ENCODE data around the gene SLC6A19. TPM values are rescaled to one million over a fixed set of nuclear protein-coding genes. Genes with fewer than 3 reads are reported as not detected.
A peak's percentile ranks its signal among the peaks of the same experiment; 100 is the strongest.
"Not testable (repeated sequence)": the region's sequence is repeated elsewhere in the genome, so short reads cannot be mapped to it uniquely, and the experiment has no call there.

Gene SLC6A19
- total and polyA plus RNA-seq, 2 experiments from 2014 or later: 0.09 to 0.32 TPM

- Histone ChIP-seq H3K9me3 (ENCODE audit: low read depth) (no peaks in the 10 kb centered on the region), H3K4me1 (ENCODE audit: low read depth) (no peaks in the 10 kb centered on the region), H3K4me3 (peak overlapping the region; percentile 12), H3K27ac (no peak overlapping the region), H3K36me3 (no peaks in the 10 kb centered on the region), H3K27me3 (peaks cover 67% of the 10 kb centered on the region)
- no peak for DNase-seq (ENCODE audit: low read depth in 1 of 2, low spot score in 1 of 2)
- no peak for TF ChIP-seq CTCF (IDR thresholded peaks at IDR 0.05; ENCODE audit: low read depth, low read length)
Observed at GRCh38 chr5:1156033-1156753, 45.2 kb upstream of the SLC6A19 start.

- no peaks in the 10 kb centered on the region for H3K4me1 ChIP-seq (ENCODE audit: low read depth)
- no peak for TF ChIP-seq CTCF (IDR thresholded peaks at IDR 0.05; ENCODE audit: low read depth, low read length)
- no peak for DNase-seq (ENCODE audit: low read depth in 1 of 2, low spot score in 1 of 2)
- H3K4me3 ChIP-seq: no peak overlapping the region
- no peaks in the 10 kb centered on the region for H3K9me3 ChIP-seq (ENCODE audit: low read depth)
- H3K36me3 ChIP-seq: no peaks in the 10 kb centered on the region
- no peak overlapping the region for H3K27ac ChIP-seq
- peaks cover 67% of the 10 kb centered on the region for H3K27me3 ChIP-seq
Observed at GRCh38 chr5:1156754-1157460, 44.5 kb upstream of the SLC6A19 start.

GRCh38 chr5:1157461-1157986 is 43.9 kb upstream of the SLC6A19 start:
- H3K9me3 ChIP-seq (ENCODE audit: low read depth); H3K27ac ChIP-seq; H3K36me3 ChIP-seq; H3K4me1 ChIP-seq (ENCODE audit: low read depth); H3K4me3 ChIP-seq; DNase-seq (ENCODE audit: low read depth in 1 of 2, low spot score in 1 of 2): not testable (repeated sequence)
- peaks cover 62% of the 10 kb centered on the region for H3K27me3 ChIP-seq

GRCh38 chr5:1158647-1159340 is 42.6 kb upstream of the SLC6A19 start:
- H3K4me3 ChIP-seq: no peak overlapping the region
- no peaks in the 10 kb centered on the region for H3K36me3 ChIP-seq
- H3K9me3 ChIP-seq (ENCODE audit: low read depth): no peaks in the 10 kb centered on the region
- peaks cover 49% of the 10 kb centered on the region for H3K27me3 ChIP-seq
- H3K27ac ChIP-seq: no peak overlapping the region
- H3K4me1 ChIP-seq (ENCODE audit: low read depth): no peaks in the 10 kb centered on the region
- no peak for TF ChIP-seq CTCF (IDR thresholded peaks at IDR 0.05; ENCODE audit: low read depth, low read length)
- no peak for DNase-seq (ENCODE audit: low read depth in 1 of 2, low spot score in 1 of 2)

- H3K27me3 ChIP-seq: peaks cover 44% of the 10 kb centered on the region
- DNase-seq (ENCODE audit: low read depth in 1 of 2, low spot score in 1 of 2): no peak
- no peak for TF ChIP-seq CTCF (IDR thresholded peaks at IDR 0.05; ENCODE audit: low read depth, low read length)
Observed at GRCh38 chr5:1159341-1159675, 42.1 kb upstream of the SLC6A19 start.

More at GRCh38 chr5:1159341-1159675, 42.1 kb upstream of the SLC6A19 start:
- Histone ChIP-seq H3K4me1 (ENCODE audit: low read depth) (no peaks in the 10 kb centered on the region), H3K4me3 (no peak overlapping the region), H3K9me3 (ENCODE audit: low read depth) (no peaks in the 10 kb centered on the region), H3K36me3 (no peaks in the 10 kb centered on the region), H3K27ac (no peak overlapping the region)

All from cardiac muscle cell (in vitro differentiated cells and primary cell).